Endothelial cell of umbilical vein (primary cell): ENCODE measurements around the gene CMTM3. TPM values are rescaled to one million over a fixed set of nuclear protein-coding genes. Genes with fewer than 3 reads are reported as not detected.

ENCODE experiments used
- BruUV-seq: library from RNA; stranded (reverse); fragments of 400-500 nt; replicated peaks from 2 replicates; lab custom pipeline; 2021; lab: Mats Ljungman, UMichigan
- CTCF ChIA-PET: fragments of 300-600, 350-600 bp; sonication (Branson Sonifier 250); formaldehyde crosslinking; loops from one replicate; lab custom pipeline; 2021; ENCODE audit warnings: antibody characterized with exemption, inconsistent platforms; lab: Charles Lee
- POLR2A ChIA-PET: fragments of 300-600, 350-600 bp; sonication (Branson Sonifier 250); formaldehyde crosslinking; loops from one replicate; lab custom pipeline; 2021; ENCODE audit warnings: antibody characterized with exemption, inconsistent platforms; lab: Charles Lee
- DNase-seq: peaks from one replicate; pipeline ENCODE4 v3.0.0-alpha.2; 2011; ENCODE audit warnings: low read depth, low spot score
- FAIRE-seq: peaks from 2 replicates; lab custom pipeline; 2011; peaks lifted over from hg19 to GRCh38; lab: Jason Lieb, UNC
- H2AFZ ChIP-seq: 2 replicates; pipeline ENCODE4 v1.6.0; 2012; ENCODE audit warnings: low read depth, low read length, control low read depth, inconsistent platforms
- H3K27ac ChIP-seq: 2 replicates; pipeline ENCODE4 v1.5.1; 2011; ENCODE audit warnings: low read depth, mild to moderate bottlenecking, control low read depth, low read length, moderate library complexity; ENCODE audit not compliant: insufficient read depth
- H3K27me3 ChIP-seq, 2 experiments: 2 replicates each; pipeline versions ENCODE4 v1.6.0 to v1.6.1; 2011; ENCODE audit warnings: low read length in 2 of 2, mixed read lengths in 1 of 2; ENCODE audit not compliant: control insufficient read depth in 2 of 2, insufficient read depth in 2 of 2
- H3K36me3 ChIP-seq, 2 experiments: 2 replicates in 1 of 2; 3 replicates in 1 of 2; pipeline ENCODE4 v1.5.1; 2011; ENCODE audit warnings: low read length in 2 of 2, mild to moderate bottlenecking in 1 of 2, moderate library complexity in 1 of 2; ENCODE audit not compliant: control insufficient read depth in 2 of 2, insufficient read depth in 2 of 2; ENCODE audit errors: extremely low read depth in 1 of 2
- H3K4me1 ChIP-seq: 3 replicates; pipeline ENCODE4 v1.5.1; 2011; ENCODE audit warnings: mild to moderate bottlenecking, low read length; ENCODE audit not compliant: control insufficient read depth, insufficient read depth; ENCODE audit errors: extremely low read depth
- H3K4me2 ChIP-seq: 2 replicates; pipeline ENCODE4 v1.6.1; 2011; ENCODE audit warnings: low read length, control low read depth, mixed read lengths; ENCODE audit not compliant: insufficient read depth
- H3K4me3 ChIP-seq, 3 experiments: fragments of 200-600 bp in 1 of 3; sonication (generic), shearing (Covaris generic) in 1 of 3; replicated peaks in 1 of 3; 2 replicates each; pipeline ENCODE4 v1.5.1; 2011 to 2016; ENCODE audit warnings: control low read depth in 3 of 3, low read length in 3 of 3, mild to moderate bottlenecking in 2 of 3, inconsistent platforms in 1 of 3, low read depth in 1 of 3, moderate library complexity in 1 of 3; ENCODE audit not compliant: insufficient read depth in 1 of 3
- H3K79me2 ChIP-seq: 2 replicates; pipeline ENCODE4 v1.6.0; 2012; ENCODE audit warnings: low read length, inconsistent platforms; ENCODE audit not compliant: control insufficient read depth, insufficient read depth
- H3K9ac ChIP-seq: replicated peaks from 2 replicates; pipeline ENCODE3; 2011; ENCODE audit warnings: low read length, control low read depth; ENCODE audit not compliant: insufficient read depth; ENCODE audit errors: extremely low read depth
- H3K9me1 ChIP-seq: replicated peaks from 3 replicates; pipeline ENCODE4 v1.6.0; 2011; ENCODE audit warnings: mild to moderate bottlenecking, low read length; ENCODE audit not compliant: control insufficient read depth, insufficient read depth; ENCODE audit errors: extremely low read depth
- H3K9me3 ChIP-seq: replicated peaks from 2 replicates; pipeline ENCODE4 v1.5.1; 2012; ENCODE audit warnings: low read length, inconsistent platforms; ENCODE audit not compliant: control insufficient read depth, insufficient read depth
- H4K20me1 ChIP-seq: replicated peaks from 2 replicates; pipeline ENCODE3; 2011; ENCODE audit warnings: mild to moderate bottlenecking, low read length; ENCODE audit not compliant: control insufficient read depth, insufficient read depth; ENCODE audit errors: extremely low read depth
- EZH2 ChIP-seq: IDR thresholded peaks from 2 replicates; pipeline ENCODE4 v1.6.1; 2012; ENCODE audit warnings: borderline replicate concordance, low read depth, mild to moderate bottlenecking, moderate library complexity, low read length, inconsistent platforms; ENCODE audit not compliant: severe bottlenecking
- FOS ChIP-seq: IDR thresholded peaks from 2 replicates; pipeline ENCODE4 v1.6.1; 2011; ENCODE audit warnings: mild to moderate bottlenecking, low read length, moderate library complexity, borderline replicate concordance; ENCODE audit not compliant: insufficient read depth
- GATA2 ChIP-seq: IDR thresholded peaks from 2 replicates; pipeline ENCODE4 v1.7.0; 2011; ENCODE audit warnings: low read depth, mild to moderate bottlenecking, moderate library complexity, mixed read lengths, low read length; ENCODE audit not compliant: insufficient read length, insufficient read depth
- JUN ChIP-seq: IDR thresholded peaks from 2 replicates; pipeline ENCODE4 v1.6.1; 2011; ENCODE audit warnings: borderline replicate concordance, low read depth; ENCODE audit not compliant: insufficient read length, insufficient read depth
- MYC ChIP-seq: IDR thresholded peaks from one replicate; pipeline ENCODE4 v1.6.1; 2011; ENCODE audit warnings: mild to moderate bottlenecking, low read depth, low read length
- POLR2A ChIP-seq: IDR thresholded peaks from 2 replicates; pipeline ENCODE4 v1.6.1; 2012; ENCODE audit warnings: low read depth, mild to moderate bottlenecking, control low read depth, low read length
- POLR2AphosphoS5 ChIP-seq: IDR thresholded peaks from 2 replicates; pipeline ENCODE4 v1.6.1; 2012; ENCODE audit warnings: low read depth, mild to moderate bottlenecking, control low read depth, low read length, moderate library complexity; ENCODE audit not compliant: insufficient read depth
- dilution Hi-C: fragments of 300-500 bp; cut with MboI; formaldehyde crosslinking; loops from one replicate; pipeline ENCODE4 v1.15.0; 2019; ENCODE audit warnings: low sequenced_read_pairs; ENCODE audit not compliant: extremely low pct_ligation_motif_present
- intact Hi-C: fragments of 100-400 bp; cut with micrococcal nuclease; formaldehyde crosslinking; loops from one replicate; pipeline ENCODE4 v1.10.0; 2022
- polyA plus RNA-seq, 4 experiments: library from polyadenylated mRNA; depleted of rRNA in 3 of 4; stranded (reverse) in 3 of 4; unstranded in 1 of 4; fragments of >200 nt; gene quantifications; 2 replicates each; pipeline versions ENCODE4 v1.2.1 to v1.2.3, GENCODE V29; 2011 to 2012; ENCODE audit warnings: missing spikeins in 1 of 4
- total RNA-seq: library from RNA; stranded (reverse); gene quantifications from 2 replicates; pipeline ENCODE4 v1.2.3, GENCODE V29; 2021
- TF ChIP-seq, protein P1 (sequence below): IDR thresholded peaks from 2 replicates; pipeline ENCODE4 v1.6.1; 2011; ENCODE audit not compliant: insufficient read depth, insufficient read length
- TF ChIP-seq, protein P2 (sequence below), 2 donors: IDR thresholded peaks; 1 replicate in 1 of 2; 2 replicates in 1 of 2; pipeline ENCODE4 v1.5.1; 2011; ENCODE audit warnings: low read length in 2 of 2, mild to moderate bottlenecking in 2 of 2, moderate library complexity in 2 of 2, control low read depth in 1 of 2, inconsistent platforms in 1 of 2, low read depth in 1 of 2; ENCODE audit not compliant: insufficient read depth in 1 of 2; ENCODE audit errors: extremely low read depth in 1 of 2

Gene CMTM3
- total and polyA plus RNA-seq, 2 donors (not counting 3 experiments of a cell fraction or from before 2014, with no cell fraction given): 83.6 to 86.2 TPM

DNA sequence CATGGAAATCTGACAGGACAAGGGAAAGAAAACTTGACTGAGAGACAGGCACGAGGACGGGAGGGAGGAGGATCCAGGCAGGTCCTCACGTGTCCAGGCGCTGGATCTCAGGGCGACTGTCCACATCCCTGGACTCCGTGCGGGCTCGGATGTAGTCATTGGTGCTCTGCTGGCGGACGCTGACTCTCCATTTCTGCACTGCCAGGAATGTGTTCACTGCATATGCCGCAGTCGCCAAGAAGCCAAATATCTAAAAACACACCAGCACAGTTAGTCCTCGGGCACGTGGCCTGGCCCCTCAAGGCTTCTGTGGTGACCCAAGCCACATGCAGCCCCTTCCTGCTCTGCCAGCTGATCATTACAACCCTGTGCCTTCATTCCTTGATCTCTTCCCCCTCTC lies 17.5 kb downstream of the CMTM3 start:
- H2AFZ ChIP-seq: no peak overlapping the region
- dilution Hi-C loops (no loop called here), intact Hi-C loops (no loop called here)
- no peaks in the 10 kb centered on the region for H3K9me3 ChIP-seq
- TF ChIP-seq, protein P1, sequence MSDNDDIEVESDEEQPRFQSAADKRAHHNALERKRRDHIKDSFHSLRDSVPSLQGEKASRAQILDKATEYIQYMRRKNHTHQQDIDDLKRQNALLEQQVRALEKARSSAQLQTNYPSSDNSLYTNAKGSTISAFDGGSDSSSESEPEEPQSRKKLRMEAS: no peak
- TF ChIP-seq POLR2A (no peak), MYC (no peak), JUN (no peak), FOS (no peak), GATA2 (no peak), POLR2AphosphoS5 (no peak)
- H3K9ac ChIP-seq: no peak overlapping the region
- no peaks in the 10 kb centered on the region for H3K27me3 ChIP-seq
- ChIA-PET POLR2A (no interaction called here), CTCF (no interaction called here)
- H3K27ac ChIP-seq: no peak overlapping the region
- H3K4me1 ChIP-seq: peaks cover 20% of the 10 kb centered on the region
- no peak for DNase-seq
- no peak overlapping the region for H3K4me3 ChIP-seq
- FAIRE-seq: no peak
- H3K36me3 ChIP-seq: no peaks in the 10 kb centered on the region
- H3K9me1 ChIP-seq: no peaks in the 10 kb centered on the region
- H3K79me2 ChIP-seq: no peaks in the 10 kb centered on the region
- no peak overlapping the region for H3K4me2 ChIP-seq
- no peaks in the 10 kb centered on the region for H4K20me1 ChIP-seq
- no TSS peak for BruUV-seq

DNA sequence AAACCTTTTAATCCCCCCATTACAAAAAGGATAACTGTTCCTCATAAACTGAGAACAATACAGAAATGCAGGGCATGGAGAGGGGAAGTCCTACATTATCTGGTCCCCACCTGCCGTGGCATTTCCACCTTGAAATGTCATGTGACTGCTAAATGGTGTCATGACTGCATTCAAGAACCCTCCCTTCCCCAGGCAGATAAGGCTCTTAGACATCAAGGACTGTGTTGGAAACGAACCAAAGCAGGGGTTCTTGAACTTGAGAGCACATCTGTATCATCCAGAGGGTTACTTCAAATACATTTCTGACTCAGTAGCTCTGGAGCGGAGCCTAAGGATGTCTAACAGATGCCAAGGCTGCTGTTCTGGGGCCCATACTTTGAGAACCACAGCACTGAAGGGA lies 18.4 kb downstream of the CMTM3 start:
- no peaks in the 10 kb centered on the region for H3K36me3 ChIP-seq
- H3K79me2 ChIP-seq: no peaks in the 10 kb centered on the region
- no TSS peak for BruUV-seq
- no peak overlapping the region for H3K27ac ChIP-seq
- TF ChIP-seq POLR2AphosphoS5 (no peak), MYC (no peak), POLR2A (no peak), FOS (no peak), EZH2 (no peak), JUN (no peak), GATA2 (no peak)
- TF ChIP-seq, protein P2, sequence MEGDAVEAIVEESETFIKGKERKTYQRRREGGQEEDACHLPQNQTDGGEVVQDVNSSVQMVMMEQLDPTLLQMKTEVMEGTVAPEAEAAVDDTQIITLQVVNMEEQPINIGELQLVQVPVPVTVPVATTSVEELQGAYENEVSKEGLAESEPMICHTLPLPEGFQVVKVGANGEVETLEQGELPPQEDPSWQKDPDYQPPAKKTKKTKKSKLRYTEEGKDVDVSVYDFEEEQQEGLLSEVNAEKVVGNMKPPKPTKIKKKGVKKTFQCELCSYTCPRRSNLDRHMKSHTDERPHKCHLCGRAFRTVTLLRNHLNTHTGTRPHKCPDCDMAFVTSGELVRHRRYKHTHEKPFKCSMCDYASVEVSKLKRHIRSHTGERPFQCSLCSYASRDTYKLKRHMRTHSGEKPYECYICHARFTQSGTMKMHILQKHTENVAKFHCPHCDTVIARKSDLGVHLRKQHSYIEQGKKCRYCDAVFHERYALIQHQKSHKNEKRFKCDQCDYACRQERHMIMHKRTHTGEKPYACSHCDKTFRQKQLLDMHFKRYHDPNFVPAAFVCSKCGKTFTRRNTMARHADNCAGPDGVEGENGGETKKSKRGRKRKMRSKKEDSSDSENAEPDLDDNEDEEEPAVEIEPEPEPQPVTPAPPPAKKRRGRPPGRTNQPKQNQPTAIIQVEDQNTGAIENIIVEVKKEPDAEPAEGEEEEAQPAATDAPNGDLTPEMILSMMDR (IDR thresholded peaks at IDR 0.05; ENCODE audit: extremely low read depth in 1 of 2, insufficient read depth in 1 of 2, low read depth in 1 of 2, low read length in 2 of 2): no peak
- TF ChIP-seq, protein P1: no peak
- no peak for FAIRE-seq
- dilution Hi-C loops (no loop called here), intact Hi-C loops (no loop called here)
- H4K20me1 ChIP-seq: no peaks in the 10 kb centered on the region
- no peak overlapping the region for H3K9ac ChIP-seq
- no peak for DNase-seq
- H2AFZ ChIP-seq: no peak overlapping the region
- no peak overlapping the region for H3K4me2 ChIP-seq
- no peaks in the 10 kb centered on the region for H3K27me3 ChIP-seq
- POLR2A ChIA-PET: no interaction called here
- H3K9me3 ChIP-seq: no peaks in the 10 kb centered on the region
- H3K4me1 ChIP-seq: peaks cover 18% of the 10 kb centered on the region
- CTCF ChIA-PET: interaction anchor here (2.6 kb wide), 1 partner anchor 28 kb away, joined by 11 read pairs; no protein-coding TSS in a partner anchor
- H3K4me3 ChIP-seq: no peak overlapping the region
- no peaks in the 10 kb centered on the region for H3K9me1 ChIP-seq
